Epithelial cell of proximal tubule (primary cell): ENCODE results near the gene FSIP1. TPM values are rescaled to one million over a fixed set of nuclear protein-coding genes. Genes with fewer than 3 reads are reported as not detected.

ENCODE experiments used
- DNase-seq: peaks from one replicate; pipeline ENCODE4 v3.0.0-alpha.2; 2011; ENCODE audit warnings: low read depth
- H3K4me3 ChIP-seq: 2 replicates; pipeline ENCODE4 v1.5.1; 2011; ENCODE audit warnings: low read depth, mild to moderate bottlenecking, low read length
- total RNA-seq: library from RNA; depleted of rRNA; stranded (reverse); fragments of >200 nt; gene quantifications from 2 replicates; pipeline ENCODE4 v1.2.3, GENCODE V29; 2015
- TF ChIP-seq, protein P1 (sequence below): conservative IDR thresholded peaks from 2 replicates; pipeline ENCODE4 v1.5.1; 2012; ENCODE audit warnings: low read depth, mild to moderate bottlenecking, low read length

The FSIP1 gene
- total RNA-seq, 1 donor from 2014 or later = 1.3 TPM

DNA sequence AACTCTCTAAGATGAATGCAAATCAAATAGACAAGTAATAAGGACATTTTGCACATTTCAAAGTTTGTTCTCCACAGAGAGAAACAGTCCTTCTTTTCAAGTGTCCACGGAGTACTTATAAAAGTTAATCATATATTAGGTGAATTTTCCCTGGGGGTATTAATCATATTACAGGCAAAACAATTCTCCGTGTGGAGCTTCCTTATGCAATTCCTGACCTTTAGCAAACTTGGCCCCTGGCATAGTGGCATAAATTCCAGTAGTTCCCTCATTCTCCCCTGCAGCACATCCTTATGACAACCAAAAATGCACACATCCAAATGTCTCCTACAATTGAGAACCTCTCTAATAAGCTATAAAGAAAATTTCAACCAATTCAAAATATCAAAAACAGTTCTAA, 34.4 kb downstream of the FSIP1 start:
- peak; percentile 18 for DNase-seq
- no peak overlapping the region for H3K4me3 ChIP-seq
- TF ChIP-seq, protein P1, sequence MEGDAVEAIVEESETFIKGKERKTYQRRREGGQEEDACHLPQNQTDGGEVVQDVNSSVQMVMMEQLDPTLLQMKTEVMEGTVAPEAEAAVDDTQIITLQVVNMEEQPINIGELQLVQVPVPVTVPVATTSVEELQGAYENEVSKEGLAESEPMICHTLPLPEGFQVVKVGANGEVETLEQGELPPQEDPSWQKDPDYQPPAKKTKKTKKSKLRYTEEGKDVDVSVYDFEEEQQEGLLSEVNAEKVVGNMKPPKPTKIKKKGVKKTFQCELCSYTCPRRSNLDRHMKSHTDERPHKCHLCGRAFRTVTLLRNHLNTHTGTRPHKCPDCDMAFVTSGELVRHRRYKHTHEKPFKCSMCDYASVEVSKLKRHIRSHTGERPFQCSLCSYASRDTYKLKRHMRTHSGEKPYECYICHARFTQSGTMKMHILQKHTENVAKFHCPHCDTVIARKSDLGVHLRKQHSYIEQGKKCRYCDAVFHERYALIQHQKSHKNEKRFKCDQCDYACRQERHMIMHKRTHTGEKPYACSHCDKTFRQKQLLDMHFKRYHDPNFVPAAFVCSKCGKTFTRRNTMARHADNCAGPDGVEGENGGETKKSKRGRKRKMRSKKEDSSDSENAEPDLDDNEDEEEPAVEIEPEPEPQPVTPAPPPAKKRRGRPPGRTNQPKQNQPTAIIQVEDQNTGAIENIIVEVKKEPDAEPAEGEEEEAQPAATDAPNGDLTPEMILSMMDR = no peak

DNA sequence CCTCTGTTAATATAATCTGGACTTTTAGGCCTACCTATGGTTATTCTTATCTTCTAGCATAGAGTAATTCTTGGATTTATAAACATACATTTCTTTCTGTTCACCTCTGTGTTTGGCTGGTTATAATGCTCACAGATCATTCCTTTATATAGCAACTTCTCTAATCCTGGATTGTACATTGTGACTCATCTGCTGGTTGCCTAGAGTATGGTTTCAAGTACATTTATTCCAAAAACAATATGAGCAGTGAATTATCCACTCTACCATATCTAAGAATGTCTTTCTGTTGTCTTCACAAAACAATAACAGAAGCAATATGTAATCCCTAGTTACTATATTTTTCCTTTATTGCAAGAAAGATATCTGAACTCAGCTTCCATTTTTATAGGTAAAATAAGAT, 35.3 kb downstream of the FSIP1 start:
- no peak for DNase-seq

DNA sequence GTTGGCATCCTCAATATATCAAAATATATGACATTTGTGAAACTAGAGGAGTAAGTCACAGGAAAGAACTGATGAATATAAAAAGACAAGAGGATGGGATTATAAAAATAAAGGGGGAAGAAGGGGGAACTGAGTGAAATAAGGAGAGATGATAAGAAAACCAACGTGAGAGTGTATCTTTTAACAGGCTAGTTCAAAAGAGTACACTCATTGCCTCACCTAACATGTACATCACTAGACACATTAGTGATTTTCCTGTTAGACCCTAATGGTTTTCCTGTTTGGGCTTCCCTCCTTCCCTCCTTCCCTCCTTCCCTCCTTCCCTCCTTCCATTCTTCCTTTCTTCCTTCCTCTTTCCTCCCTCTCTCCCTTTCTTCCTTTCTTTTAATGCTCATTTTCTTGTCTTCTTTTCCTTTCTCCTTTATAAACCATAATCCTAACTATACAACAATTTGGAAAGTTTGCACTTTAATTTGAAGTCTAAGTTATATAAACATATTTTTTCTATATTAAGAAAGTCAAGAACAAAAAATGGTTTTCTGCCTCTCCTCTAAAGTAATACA, 35.8 kb downstream of the FSIP1 start:
- no peak for DNase-seq
- TF ChIP-seq, protein P1 = no peak
- no peak overlapping the region for H3K4me3 ChIP-seq

More for the DNA sequence above, 35.3 kb downstream of the FSIP1 start:
- TF ChIP-seq, protein P1 = no peak
- no peak overlapping the region for H3K4me3 ChIP-seq

DNA sequence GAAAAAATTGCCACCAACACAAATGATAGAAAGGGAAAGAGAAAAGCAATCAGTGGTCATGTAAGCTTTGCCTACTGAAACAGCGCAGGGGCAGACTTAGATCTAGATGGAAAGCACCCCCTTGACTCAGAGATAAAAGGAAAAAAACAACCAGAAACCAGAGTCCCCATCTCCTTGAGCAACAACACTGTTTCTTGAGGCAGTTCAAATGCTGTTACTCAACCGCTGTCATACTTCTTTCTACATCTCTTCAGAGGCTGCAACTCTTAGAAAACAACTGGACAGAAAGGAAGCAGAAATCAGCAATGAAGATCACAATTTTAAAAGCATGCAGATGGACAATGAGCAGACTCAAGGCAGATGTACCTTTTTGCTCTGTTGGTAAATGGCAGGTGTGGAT, 36.5 kb downstream of the FSIP1 start:
- TF ChIP-seq, protein P1 = no peak
- DNase-seq = no peak
- no peak overlapping the region for H3K4me3 ChIP-seq

DNA sequence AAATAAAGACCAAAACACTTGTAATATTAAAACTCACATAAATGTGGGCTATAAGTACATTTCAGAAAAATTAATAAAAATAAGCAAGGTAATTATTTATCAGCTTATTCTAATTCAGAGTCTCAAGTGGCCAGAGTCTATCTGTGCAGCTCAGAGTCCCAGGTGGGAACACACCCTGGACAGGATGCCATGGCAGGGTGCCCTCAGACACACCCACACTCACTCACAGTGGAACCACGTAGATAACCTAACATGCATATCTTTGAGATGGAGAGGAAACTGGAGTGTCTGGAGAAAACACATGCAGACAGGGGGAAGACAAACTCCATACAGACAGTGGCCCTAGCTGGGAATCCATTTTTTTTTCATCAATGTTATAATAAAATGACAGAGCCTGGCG, 37.2 kb downstream of the FSIP1 start:
- no peak overlapping the region for H3K4me3 ChIP-seq
- TF ChIP-seq, protein P1 = no peak
- DNase-seq = no peak

DNA sequence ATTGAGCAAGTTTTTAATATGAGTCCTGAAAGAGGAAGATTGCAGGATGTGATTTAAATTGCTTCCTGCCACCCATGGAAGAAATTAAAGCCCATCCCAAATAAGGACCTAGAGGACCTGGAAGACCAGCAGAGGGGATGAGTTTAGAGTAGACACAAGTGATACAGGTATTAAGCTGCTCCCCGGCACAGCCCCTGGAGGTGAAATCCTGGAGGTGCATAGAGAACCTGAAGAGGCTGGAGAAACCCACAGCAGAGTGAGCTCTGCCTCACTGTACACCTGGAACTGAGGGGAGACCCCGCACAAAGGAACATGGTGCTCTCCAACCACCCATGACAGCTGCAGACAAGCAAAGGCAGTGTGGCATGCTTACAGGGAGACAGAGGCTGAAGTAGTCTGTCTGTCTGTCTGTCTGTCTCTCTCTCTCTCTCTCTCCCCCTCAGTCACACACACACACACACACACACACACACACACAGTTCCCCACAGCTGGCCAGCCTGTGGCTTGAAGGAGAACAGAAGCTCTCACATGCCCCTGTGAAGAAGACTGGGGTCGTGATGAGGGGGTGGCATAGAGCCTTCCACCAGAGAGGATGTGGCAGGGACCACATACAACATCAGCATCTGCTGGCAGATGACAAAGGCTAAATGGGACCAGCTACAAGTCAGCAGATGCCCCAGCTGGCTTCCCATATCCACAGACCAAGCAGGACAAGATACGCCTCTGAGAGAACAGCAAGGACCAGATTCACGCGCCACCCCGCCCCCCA, 38.1 kb downstream of the FSIP1 start:
- no peak for DNase-seq
- TF ChIP-seq, protein P1 = peak; percentile 16
- H3K4me3 ChIP-seq = no peak overlapping the region

DNA sequence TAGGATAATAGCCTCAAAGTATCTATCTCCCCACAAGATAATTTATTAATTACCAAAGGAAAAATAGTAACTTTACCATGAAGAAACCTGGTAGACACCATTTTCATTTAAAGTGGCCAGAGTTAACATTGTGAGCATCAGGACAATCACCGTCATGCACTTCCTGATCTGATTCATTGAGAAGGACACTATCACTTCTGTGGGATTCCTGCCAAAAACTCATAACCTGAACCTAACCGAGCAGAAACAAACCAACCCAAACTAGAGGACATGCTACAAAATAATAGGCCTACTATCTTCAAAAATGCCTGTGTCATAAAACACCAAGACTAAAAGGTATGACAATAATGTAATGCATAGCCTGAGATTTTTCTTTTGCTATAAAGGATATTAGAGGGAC, 39.0 kb downstream of the FSIP1 start:
- TF ChIP-seq, protein P1 = no peak
- no peak overlapping the region for H3K4me3 ChIP-seq
- DNase-seq = no peak
